Progenitor cell of endocrine pancreas (in vitro differentiated cells): Measurements from ENCODE around the gene CCNL1. TPM values are rescaled to one million over a fixed set of nuclear protein-coding genes. Genes with fewer than 3 reads are reported as not detected.

Experiments used
- DNase-seq: peaks from one replicate; pipeline ENCODE4 v3.0.0; 2021; ENCODE audit warnings: low spot score; ENCODE audit not compliant: unreplicated experiment
- H3K27ac Mint-ChIP-seq: 2 replicates; pipeline ENCODE4 v1.8.0; 2021; ENCODE audit warnings: mild to moderate bottlenecking, moderate library complexity, mixed read lengths
- H3K27me3 Mint-ChIP-seq: 2 replicates; pipeline ENCODE4 v1.8.0; 2021; ENCODE audit warnings: mixed read lengths
- H3K36me3 Mint-ChIP-seq: 2 replicates; pipeline ENCODE4 v1.8.0; 2022; ENCODE audit warnings: mixed read lengths; ENCODE audit not compliant: insufficient read depth
- H3K4me1 Mint-ChIP-seq: 2 replicates; pipeline ENCODE4 v1.8.0; 2021; ENCODE audit warnings: low read depth, mixed read lengths
- H3K4me3 Mint-ChIP-seq: 2 replicates; pipeline ENCODE4 v1.8.0; 2021; ENCODE audit warnings: low read depth, mild to moderate bottlenecking, moderate library complexity, mixed read lengths
- H3K9me3 Mint-ChIP-seq: 2 replicates; pipeline ENCODE4 v1.8.0; 2021; ENCODE audit warnings: low read depth, mixed read lengths
- total RNA-seq: library from RNA; stranded (reverse); gene quantifications from 2 replicates; pipeline ENCODE4 v1.2.1, GENCODE V29; 2021
- TF ChIP-seq, protein P1 (sequence below): fragments of 200-600 bp; sonication (generic); IDR thresholded peaks from one replicate; pipeline ENCODE4 v1.5.0; 2021; ENCODE audit warnings: antibody characterized with exemption, mild to moderate bottlenecking; ENCODE audit not compliant: unreplicated experiment

CCNL1 gene
- total RNA-seq, 1 donor from 2014 or later, result 157 TPM

DNA sequence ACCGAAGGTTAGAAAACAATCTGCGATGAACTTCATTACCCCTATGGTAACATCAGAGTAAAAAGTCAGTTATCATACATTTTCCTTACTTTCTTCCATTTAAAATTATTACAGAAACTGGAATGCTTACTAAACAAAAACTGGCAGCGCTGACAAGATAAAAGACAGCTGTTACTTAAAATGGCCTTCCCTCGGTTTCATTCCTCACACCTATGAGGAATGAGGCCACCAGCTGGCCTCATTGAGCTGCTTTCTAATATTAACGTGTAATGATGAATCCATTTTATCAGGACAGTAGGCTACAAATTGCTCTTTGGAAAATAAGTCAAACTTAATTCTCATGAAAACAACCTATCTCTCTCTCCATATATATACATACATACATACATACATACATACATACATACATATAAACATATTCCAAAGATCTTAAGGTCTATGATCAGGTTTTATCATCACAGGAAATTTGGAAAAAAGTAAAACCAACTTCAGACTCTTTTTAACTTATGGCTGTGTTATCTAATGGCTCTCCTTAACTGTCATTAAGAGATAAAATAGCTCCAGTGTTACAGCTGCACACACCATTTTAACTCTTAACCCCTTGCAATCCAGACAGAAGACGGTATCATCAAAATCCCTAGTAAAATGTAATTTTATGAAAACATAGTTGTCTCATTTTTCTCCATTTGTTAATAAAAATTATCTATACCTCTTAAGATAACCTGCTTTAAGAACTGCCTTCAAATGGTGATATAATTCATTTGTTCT is 5.2 kb downstream of the CCNL1 start:
- Mint-ChIP-seq H3K9me3 (no peaks in the 10 kb centered on the region), H3K4me3 (peak overlapping the region; percentile 61), H3K27ac (no peak overlapping the region), H3K36me3 (peaks cover 46% of the 10 kb centered on the region), H3K4me1 (peaks cover 39% of the 10 kb centered on the region), H3K27me3 (no peaks in the 10 kb centered on the region)
- DNase-seq, result no peak
- TF ChIP-seq, protein P1, sequence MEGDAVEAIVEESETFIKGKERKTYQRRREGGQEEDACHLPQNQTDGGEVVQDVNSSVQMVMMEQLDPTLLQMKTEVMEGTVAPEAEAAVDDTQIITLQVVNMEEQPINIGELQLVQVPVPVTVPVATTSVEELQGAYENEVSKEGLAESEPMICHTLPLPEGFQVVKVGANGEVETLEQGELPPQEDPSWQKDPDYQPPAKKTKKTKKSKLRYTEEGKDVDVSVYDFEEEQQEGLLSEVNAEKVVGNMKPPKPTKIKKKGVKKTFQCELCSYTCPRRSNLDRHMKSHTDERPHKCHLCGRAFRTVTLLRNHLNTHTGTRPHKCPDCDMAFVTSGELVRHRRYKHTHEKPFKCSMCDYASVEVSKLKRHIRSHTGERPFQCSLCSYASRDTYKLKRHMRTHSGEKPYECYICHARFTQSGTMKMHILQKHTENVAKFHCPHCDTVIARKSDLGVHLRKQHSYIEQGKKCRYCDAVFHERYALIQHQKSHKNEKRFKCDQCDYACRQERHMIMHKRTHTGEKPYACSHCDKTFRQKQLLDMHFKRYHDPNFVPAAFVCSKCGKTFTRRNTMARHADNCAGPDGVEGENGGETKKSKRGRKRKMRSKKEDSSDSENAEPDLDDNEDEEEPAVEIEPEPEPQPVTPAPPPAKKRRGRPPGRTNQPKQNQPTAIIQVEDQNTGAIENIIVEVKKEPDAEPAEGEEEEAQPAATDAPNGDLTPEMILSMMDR, result no peak

DNA sequence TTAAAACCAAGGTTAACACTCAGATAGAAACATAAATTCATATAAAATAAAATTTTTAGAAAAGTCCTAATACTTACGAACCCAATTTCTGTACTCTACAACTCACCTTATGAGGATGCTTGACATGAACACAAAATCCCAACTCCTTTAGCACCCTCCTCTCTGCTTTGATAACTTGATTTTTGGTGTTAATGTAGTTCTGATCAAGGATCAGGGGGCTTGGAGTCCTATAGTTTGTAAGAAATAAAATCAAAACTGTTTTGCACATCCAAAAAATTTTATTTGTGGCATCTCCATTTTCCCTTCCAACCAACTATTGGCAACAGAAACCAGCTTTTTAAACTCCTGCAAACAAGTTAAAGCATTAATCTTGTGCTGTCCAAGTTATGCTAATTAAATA is 7.0 kb downstream of the CCNL1 start:
- Mint-ChIP-seq H3K4me3 (no peak overlapping the region), H3K27me3 (no peaks in the 10 kb centered on the region), H3K4me1 (peaks cover 30% of the 10 kb centered on the region), H3K36me3 (peaks cover 51% of the 10 kb centered on the region), H3K9me3 (no peaks in the 10 kb centered on the region), H3K27ac (peak overlapping the region; percentile 52)
- DNase-seq, result no peak
- TF ChIP-seq, protein P1, result no peak

DNA sequence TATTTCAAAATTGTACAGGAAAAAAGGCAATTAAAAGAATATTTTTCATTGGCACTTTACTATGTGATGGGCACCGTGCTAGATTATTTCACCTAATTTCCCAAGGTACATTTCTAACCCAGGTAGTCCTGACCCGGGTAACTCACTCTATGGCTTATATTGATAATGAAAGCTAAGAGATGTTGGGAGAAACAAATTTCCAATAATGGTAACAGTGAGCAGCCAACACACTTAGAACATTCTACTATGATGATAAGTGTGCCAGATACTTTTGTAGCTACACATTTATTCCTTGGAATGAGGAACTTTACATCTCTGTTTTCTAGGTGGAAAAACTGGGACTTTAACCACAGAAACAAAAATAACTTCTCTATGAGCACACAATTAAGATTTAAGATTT is 7.5 kb downstream of the CCNL1 start:
- H3K27ac Mint-ChIP-seq, result no peak overlapping the region
- DNase-seq, result no peak
- no peaks in the 10 kb centered on the region for H3K9me3 Mint-ChIP-seq
- TF ChIP-seq, protein P1, result no peak
- H3K4me1 Mint-ChIP-seq, result peaks cover 26% of the 10 kb centered on the region
- H3K27me3 Mint-ChIP-seq, result no peaks in the 10 kb centered on the region
- no peak overlapping the region for H3K4me3 Mint-ChIP-seq
- peaks cover 47% of the 10 kb centered on the region for H3K36me3 Mint-ChIP-seq

DNA sequence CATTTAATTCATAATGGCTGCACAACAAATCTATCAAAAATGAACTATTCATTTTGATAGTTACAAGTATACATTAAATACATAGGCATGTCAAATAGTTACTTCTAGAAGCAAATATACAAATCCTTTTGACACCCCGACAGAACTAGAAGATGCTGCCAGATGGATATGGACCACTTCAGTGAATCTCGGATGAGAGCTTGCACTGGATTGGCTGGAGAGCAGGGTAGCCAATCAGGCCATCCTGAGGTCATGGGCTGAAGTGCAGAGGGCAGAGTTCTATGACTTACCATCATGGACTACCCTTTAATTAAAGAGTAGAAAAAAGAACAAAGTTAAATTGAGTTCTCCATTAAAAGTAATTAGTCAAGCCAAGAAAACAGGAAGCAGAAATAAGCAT is 8.3 kb downstream of the CCNL1 start:
- H3K27ac Mint-ChIP-seq, result no peak overlapping the region
- peaks cover 21% of the 10 kb centered on the region for H3K4me1 Mint-ChIP-seq
- DNase-seq, result no peak
- no peaks in the 10 kb centered on the region for H3K9me3 Mint-ChIP-seq
- no peak overlapping the region for H3K4me3 Mint-ChIP-seq
- TF ChIP-seq, protein P1, result no peak
- peaks cover 45% of the 10 kb centered on the region for H3K36me3 Mint-ChIP-seq
- H3K27me3 Mint-ChIP-seq, result no peaks in the 10 kb centered on the region

DNA sequence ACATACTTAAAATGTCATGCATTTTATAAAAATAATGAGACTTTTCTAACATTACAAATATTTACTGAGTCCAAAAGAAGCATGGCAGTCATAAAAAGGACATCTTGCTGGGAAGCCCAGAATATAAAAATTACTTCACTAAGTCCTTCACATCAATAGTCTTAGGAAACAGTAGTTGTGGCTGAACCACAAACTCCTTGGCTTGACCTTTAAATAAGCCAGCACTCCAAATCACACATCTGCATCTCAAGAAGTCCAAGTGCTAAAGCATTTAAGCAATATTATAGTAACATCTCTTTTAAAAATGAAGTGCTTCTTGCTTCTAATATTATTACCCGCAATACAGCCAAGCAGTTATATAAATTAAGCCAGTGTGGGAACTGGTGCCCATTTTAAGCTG is 8.8 kb downstream of the CCNL1 start:
- no peaks in the 10 kb centered on the region for H3K27me3 Mint-ChIP-seq
- peaks cover 40% of the 10 kb centered on the region for H3K36me3 Mint-ChIP-seq

More for the DNA sequence above, 8.8 kb downstream of the CCNL1 start:
- no peak for DNase-seq
- TF ChIP-seq, protein P1, result no peak
- Mint-ChIP-seq H3K4me3 (no peak overlapping the region), H3K9me3 (no peaks in the 10 kb centered on the region), H3K27ac (no peak overlapping the region), H3K4me1 (peaks cover 16% of the 10 kb centered on the region)
